GM18511 (cell line): ENCODE data around the gene HELT.

Source experiments
- ATAC-seq: cut with Tn5 transposase; IDR thresholded peaks from one replicate; pipeline ENCODE4 v1.9.1; 2021; ENCODE audit warnings: mild to moderate bottlenecking, moderate library complexity; ENCODE audit not compliant: unreplicated experiment

Gene HELT

GRCh38 chr4:185003596-185004351 lies 14.5 kb upstream of the HELT start:
- ATAC-seq = no peak

- ATAC-seq = peak; percentile 54
Measured at GRCh38 chr4:185004562-185005218, 13.6 kb upstream of the HELT start.

DNA sequence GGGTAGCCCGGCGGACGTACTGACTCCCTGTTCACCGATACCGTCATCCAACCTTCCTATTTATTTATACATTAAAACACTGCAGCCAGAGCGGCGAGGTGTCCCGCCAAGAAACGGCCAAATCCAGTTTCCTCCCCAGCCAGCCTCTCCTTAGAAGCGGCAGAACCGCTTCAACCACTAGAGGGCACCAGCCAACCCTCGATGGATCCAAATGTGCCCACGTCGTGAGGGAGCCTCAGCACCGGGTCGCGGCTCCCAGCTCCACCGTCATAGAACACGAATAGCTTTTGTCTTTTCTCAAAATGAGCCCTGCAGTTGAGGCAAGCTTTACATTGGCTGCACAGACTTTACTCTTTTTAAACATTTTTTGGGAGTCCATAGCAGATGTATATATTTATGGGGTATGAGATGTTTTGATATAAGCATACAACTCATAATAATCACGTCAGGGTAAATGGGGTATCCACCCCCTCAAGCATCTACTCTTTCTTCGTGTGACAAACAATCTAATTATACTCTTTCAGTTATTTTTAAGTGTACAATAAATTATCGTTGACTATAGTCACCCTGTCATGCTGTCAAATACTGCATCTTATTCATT lies 13.0 kb upstream of the HELT start:
- peak; percentile 92 for ATAC-seq

- no peak for ATAC-seq
Measured at GRCh38 chr4:185011408-185011807, 6.9 kb upstream of the HELT start.

- no peak for ATAC-seq
Measured at GRCh38 chr4:185013417-185014125, 4.7 kb upstream of the HELT start.

DNA sequence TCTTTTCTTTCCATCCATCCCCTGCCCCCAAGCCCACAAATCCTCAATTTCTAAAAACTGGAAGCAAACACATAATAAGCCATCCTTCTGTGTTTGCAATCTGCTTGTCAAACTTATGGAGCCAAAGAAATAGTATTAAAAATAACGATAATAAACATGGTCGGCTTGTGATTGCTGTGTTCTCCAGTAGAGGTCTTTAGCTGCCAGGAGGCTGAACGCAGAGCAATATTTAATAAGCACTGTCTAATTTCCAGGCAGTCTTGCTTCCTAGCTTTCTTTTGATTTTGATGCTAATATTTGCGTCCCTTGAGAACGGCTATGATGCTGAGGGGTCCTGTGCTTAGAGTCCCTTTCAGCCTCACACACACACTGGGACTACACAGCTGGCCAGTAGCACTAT lies 3.2 kb upstream of the HELT start:
- no peak for ATAC-seq

- ATAC-seq = no peak
Measured at GRCh38 chr4:185016101-185016940, 2.0 kb upstream of the HELT start.

- no peak for ATAC-seq
Measured at GRCh38 chr4:185016946-185017758, 1.1 kb upstream of the HELT start.

- ATAC-seq = no peak
Measured at GRCh38 chr4:185018834-185019455, 655 bp downstream of the HELT start.

DNA sequence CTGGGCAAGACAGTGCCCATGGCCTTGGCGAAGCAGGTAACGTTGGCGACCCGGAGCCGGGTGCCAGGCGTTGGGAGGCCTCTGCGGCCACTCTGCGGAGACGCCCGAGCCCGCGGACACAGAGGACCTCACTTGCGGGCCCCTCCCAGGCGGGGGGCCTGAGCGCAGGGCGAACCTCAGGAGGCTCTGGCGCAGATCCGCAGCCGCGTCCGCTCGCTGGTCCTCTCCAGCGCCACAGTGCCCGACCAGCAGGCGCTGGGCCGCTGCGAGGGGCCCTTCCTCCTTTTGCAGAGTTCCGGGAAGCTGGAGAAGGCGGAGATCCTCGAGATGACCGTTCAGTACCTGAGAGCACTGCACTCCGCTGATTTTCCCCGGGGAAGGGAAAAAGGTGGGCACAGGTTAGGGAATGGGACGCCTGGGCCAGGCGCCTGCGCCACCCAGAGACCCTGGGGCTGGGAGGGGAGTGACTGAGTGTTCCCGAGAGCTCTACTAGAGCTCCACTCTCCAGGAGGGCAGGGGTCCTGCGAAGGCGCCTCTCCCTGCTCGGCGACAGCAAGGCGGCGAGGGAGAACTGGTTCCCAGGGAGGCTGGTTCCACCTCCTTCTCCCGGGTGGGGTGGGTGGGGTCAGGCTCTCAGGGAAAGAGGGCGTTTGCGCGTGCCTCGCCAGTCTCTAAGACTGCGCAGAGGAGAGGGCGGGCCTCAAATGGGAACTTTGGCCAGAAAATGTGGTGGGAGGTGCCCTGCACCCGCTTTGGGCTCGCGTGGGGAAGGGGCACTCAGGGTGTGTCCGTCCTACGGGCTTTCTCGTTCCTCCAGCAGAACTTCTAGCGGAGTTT lies 1.4 kb downstream of the HELT start:
- ATAC-seq = no peak

GRCh38 chr4:185020293-185020808 lies 2.1 kb downstream of the HELT start:
- no peak for ATAC-seq

DNA sequence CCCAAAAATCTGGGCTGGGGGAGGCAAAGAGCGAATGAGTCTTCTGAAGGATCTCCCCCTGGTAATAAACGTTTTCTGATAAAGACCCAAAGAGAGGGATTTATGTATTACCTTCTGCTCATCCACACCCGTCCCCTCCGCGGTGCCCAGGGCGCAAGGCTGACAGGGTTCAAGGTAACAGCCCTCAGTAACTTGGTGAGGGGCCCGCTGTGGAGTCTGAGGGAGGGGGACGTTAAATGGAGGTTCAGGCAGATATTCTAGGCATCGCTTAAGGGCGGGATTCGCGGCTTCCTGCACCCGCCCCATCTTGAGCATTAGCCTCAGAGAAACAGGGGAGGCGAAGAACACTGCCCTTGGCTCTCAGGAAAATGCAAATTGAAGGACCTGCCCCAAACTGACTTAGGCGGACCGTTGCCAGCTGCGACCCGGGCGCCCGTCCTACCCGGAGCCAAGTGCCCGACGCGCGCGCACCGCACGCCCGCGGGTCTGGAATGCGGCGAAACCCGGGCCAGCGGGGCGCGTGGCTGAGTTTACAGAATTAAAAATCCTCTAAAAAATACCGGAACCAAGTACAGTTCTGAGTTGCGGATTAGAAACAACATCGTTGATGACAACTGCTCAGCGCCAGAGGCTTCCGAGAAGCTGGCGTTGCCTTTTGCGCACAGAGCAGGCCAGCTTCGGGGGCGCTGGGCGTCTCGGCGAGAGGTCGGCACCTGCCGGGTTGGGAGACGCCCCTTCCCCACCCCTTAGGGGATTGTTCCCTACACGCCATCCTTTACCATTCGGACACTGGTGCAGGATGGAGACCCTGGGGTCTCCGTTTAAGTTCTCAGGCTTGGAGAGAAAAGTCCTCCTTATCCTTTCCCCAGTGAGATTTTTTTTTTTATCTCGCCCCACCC lies 2.8 kb downstream of the HELT start:
- no peak for ATAC-seq

- no peak for ATAC-seq
Measured at GRCh38 chr4:185023471-185023870, 5.2 kb downstream of the HELT start.

DNA sequence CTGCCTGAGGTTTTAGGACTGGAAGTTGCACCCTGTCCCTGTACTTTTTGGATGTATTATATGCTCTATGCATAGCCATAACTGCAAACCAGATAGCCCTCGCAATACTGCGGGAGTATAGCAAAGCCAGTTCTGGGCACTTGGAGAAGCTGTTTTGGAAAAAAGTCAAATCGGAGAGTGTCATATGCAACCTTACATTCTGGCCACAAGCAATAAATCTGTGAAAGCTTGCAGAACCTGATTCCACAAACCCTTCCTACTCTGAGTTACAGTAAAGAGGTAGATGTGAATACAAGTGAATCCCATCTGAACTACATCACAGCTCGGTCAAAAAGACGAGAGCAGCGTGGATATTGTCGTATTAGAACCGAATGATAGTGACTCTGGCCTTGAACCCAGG lies 10.3 kb downstream of the HELT start:
- no peak for ATAC-seq

DNA sequence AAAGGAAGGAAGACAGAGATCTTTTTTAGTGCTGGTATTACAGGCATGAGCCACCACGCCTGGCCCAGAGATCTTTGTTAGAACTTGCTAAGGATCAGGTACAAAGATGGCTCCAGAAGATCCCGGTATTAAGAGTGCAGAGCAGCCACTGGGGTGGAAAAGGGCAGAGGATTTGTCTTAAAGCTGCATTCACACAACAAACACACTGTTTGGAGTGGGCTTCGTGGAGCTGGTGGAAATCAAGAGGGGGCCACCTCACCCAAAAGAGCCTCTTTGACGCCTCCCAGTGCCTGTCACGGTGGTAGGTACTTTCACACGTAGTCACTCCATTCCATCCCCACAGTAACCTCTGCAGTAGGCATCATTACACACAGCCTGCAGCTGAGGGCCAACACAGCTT lies 13.3 kb downstream of the HELT start:
- no peak for ATAC-seq

- no peak for ATAC-seq
Measured at GRCh38 chr4:185033072-185033471, 14.8 kb downstream of the HELT start.

DNA sequence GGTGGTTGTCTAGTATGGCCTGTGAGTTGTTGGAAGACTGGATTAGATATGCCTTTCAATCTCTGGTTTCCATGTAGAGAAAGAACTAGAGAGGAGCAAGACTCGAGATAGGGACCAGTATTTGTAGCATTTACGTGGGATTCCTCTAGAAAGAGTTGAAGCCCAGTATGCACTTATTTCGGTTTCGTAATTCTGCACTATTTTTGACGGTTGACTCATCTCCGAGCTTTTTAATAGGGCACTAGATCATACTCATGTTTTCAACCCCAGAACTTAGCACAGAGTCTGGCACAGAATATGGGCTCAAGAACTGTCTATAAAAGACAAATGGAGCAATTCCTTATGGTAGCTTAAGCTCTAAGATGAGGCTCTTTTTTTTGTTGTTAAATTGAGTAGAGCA lies 15.7 kb downstream of the HELT start:
- ATAC-seq = no peak
